Right ventricle myocardium inferior (tissue), 1 donor: Measurements from ENCODE around the gene EIF3L. TPM values are rescaled to one million over a fixed set of nuclear protein-coding genes. Genes with fewer than 3 reads are reported as not detected.

ENCODE experiments used
- ATAC-seq: fragments of 200-7000 bp; cut with Tn5 transposase; one replicate; pipeline ENCODE4 v1.9.1; 2020; ENCODE audit warnings: mild to moderate bottlenecking, moderate library complexity
- DNase-seq: peaks from one replicate; pipeline ENCODE4 v3.0.0; 2021; ENCODE audit errors: missing footprints
- intact Hi-C: fragments of 100-400 bp; cut with DNase I; formaldehyde crosslinking; loops from one replicate; pipeline ENCODE4 v1.11.0; 2022
- total RNA-seq: library from RNA; stranded (reverse); fragmentation: NEBNext Ultra II Directional; extraction: Animal tissue kit (Norgen Biotek cat#: 25700); gene quantifications from one replicate; pipeline ENCODE4 v1.2.1, GENCODE V29; 2021
- donor health status: DM: no; HTN: yes; CAD: no; lungs with severe emphysema.

EIF3L gene
- total RNA-seq, 1 donor from 2014 or later, result 385 TPM

GRCh38 chr22:37913233-37913721 lies 64.1 kb downstream of the EIF3L start:
- ATAC-seq, result peak; percentile 22
- DNase-seq, result peak; percentile 37
- intact Hi-C loops, result no loop called here

- ATAC-seq (no peak), DNase-seq (no peak)
- intact Hi-C loops, result no loop called here
Observed at GRCh38 chr22:37916311-37916710, 67.1 kb downstream of the EIF3L start.

GRCh38 chr22:37917874-37918548 lies 68.8 kb downstream of the EIF3L start:
- ATAC-seq, result no peak
- intact Hi-C loops, result no loop called here
- DNase-seq, result no peak

- DNase-seq, result no peak
- intact Hi-C loops, result no loop called here
- ATAC-seq, result peak; percentile 15
Observed at GRCh38 chr22:37918580-37919270, 69.5 kb downstream of the EIF3L start.

GRCh38 chr22:37920126-37920525 lies 70.9 kb downstream of the EIF3L start:
- no peak for ATAC-seq
- DNase-seq, result no peak
- intact Hi-C loops, result no loop called here

GRCh38 chr22:37922191-37922590 lies 73.0 kb downstream of the EIF3L start:
- ATAC-seq (no peak), DNase-seq (no peak)
- intact Hi-C loops, result no loop called here

- intact Hi-C loops, result no loop called here
- DNase-seq (no peak), ATAC-seq (no peak)
Observed at GRCh38 chr22:37923927-37924326, 74.7 kb downstream of the EIF3L start.

- DNase-seq, result peak; percentile 54
- ATAC-seq, result no peak
- intact Hi-C loops, result no loop called here
Observed at GRCh38 chr22:37924386-37925065, 75.3 kb downstream of the EIF3L start.

GRCh38 chr22:37925330-37925729 lies 76.1 kb downstream of the EIF3L start:
- no peak for DNase-seq
- ATAC-seq, result no peak
- intact Hi-C loops, result no loop called here

GRCh38 chr22:37925767-37926166 lies 76.5 kb downstream of the EIF3L start:
- ATAC-seq (no peak), DNase-seq (peak; percentile 11)
- intact Hi-C loops, result no loop called here

GRCh38 chr22:37926358-37926757 lies 77.1 kb downstream of the EIF3L start:
- intact Hi-C loops, result no loop called here
- ATAC-seq (no peak), DNase-seq (no peak)

GRCh38 chr22:37926771-37927636 lies 77.8 kb downstream of the EIF3L start:
- DNase-seq (no peak), ATAC-seq (no peak)
- intact Hi-C loops, result no loop called here

GRCh38 chr22:37927637-37927936 lies 78.4 kb downstream of the EIF3L start:
- DNase-seq, result peak; percentile 30
- ATAC-seq, result no peak
- intact Hi-C loops, result no loop called here

- intact Hi-C loops, result no loop called here
- DNase-seq, result no peak
- no peak for ATAC-seq
Observed at GRCh38 chr22:37929390-37929789, 80.2 kb downstream of the EIF3L start.

GRCh38 chr22:37930270-37930951 lies 81.2 kb downstream of the EIF3L start:
- ATAC-seq (no peak), DNase-seq (no peak)
- intact Hi-C loops, result no loop called here

- no peak for ATAC-seq
- intact Hi-C loops, result no loop called here
- DNase-seq, result peak; percentile 57
Observed at GRCh38 chr22:37930952-37931440, 81.8 kb downstream of the EIF3L start.

GRCh38 chr22:37931893-37932389 lies 82.7 kb downstream of the EIF3L start:
- no peak for ATAC-seq
- DNase-seq, result peak; percentile 37
- intact Hi-C loops, result loop anchor here (1.0 kb wide), 1 partner anchor 44 kb away; no protein-coding TSS in a partner anchor

GRCh38 chr22:37932401-37932800 lies 83.2 kb downstream of the EIF3L start:
- intact Hi-C loops, result loop anchor here (1.0 kb wide), 1 partner anchor 44 kb away; no protein-coding TSS in a partner anchor
- ATAC-seq (no peak), DNase-seq (no peak)
